ENCODE results near the gene CD52.

- TF ChIP-seq, protein P1, sequence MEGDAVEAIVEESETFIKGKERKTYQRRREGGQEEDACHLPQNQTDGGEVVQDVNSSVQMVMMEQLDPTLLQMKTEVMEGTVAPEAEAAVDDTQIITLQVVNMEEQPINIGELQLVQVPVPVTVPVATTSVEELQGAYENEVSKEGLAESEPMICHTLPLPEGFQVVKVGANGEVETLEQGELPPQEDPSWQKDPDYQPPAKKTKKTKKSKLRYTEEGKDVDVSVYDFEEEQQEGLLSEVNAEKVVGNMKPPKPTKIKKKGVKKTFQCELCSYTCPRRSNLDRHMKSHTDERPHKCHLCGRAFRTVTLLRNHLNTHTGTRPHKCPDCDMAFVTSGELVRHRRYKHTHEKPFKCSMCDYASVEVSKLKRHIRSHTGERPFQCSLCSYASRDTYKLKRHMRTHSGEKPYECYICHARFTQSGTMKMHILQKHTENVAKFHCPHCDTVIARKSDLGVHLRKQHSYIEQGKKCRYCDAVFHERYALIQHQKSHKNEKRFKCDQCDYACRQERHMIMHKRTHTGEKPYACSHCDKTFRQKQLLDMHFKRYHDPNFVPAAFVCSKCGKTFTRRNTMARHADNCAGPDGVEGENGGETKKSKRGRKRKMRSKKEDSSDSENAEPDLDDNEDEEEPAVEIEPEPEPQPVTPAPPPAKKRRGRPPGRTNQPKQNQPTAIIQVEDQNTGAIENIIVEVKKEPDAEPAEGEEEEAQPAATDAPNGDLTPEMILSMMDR (IDR thresholded peaks at IDR 0.05), result no peak
- no peak for TF ChIP-seq POLR2A (IDR thresholded peaks at IDR 0.05)
Measured at GRCh38 chr1:26315874-26316850, 1.6 kb upstream of the CD52 start.

Measured in adrenal gland (tissue), 5 donors.